ENCODE results near the gene TRIM43.
"Not testable (repeated sequence)": the region's sequence is repeated elsewhere in the genome, so short reads cannot be mapped to it uniquely, and the experiment has no call there.

TRIM43 gene

GRCh38 chr2:95642360-95642759, 50.6 kb downstream of the TRIM43 start:
- DNase-seq, result not testable (repeated sequence)

- DNase-seq, result not testable (repeated sequence)
These were observed 51.1 kb downstream of the TRIM43 start for GRCh38 chr2:95642951-95643350.

GRCh38 chr2:95645312-95645711, 53.5 kb downstream of the TRIM43 start:
- not testable (repeated sequence) for DNase-seq

GRCh38 chr2:95646274-95646994, 54.6 kb downstream of the TRIM43 start:
- DNase-seq, result not testable (repeated sequence)

- not testable (repeated sequence) for DNase-seq
These were observed 57.2 kb downstream of the TRIM43 start for GRCh38 chr2:95648894-95649544.
